Neuronal stem cell (in vitro differentiated cells): Measurements from ENCODE around the gene NPHP4.

ENCODE experiments used
- DNase-seq: peaks from one replicate; pipeline ENCODE4 v3.0.0-alpha.2; 2013; ENCODE audit warnings: low spot score
- H2AFZ ChIP-seq: one replicate; pipeline ENCODE4 v1.6.1; 2013; ENCODE audit warnings: mild to moderate bottlenecking, low read length, inconsistent platforms
- H2AK5ac ChIP-seq: 2 replicates; pipeline ENCODE4 v1.6.1; 2013; ENCODE audit warnings: low read depth, mild to moderate bottlenecking, inconsistent platforms, low read length, moderate library complexity, mixed read lengths
- H2BK120ac ChIP-seq: 2 replicates; pipeline ENCODE4 v1.6.1; 2013; ENCODE audit warnings: low read depth, mild to moderate bottlenecking, inconsistent platforms, low read length, moderate library complexity, mixed read lengths
- H2BK12ac ChIP-seq: one replicate; pipeline ENCODE4 v1.6.1; 2013; ENCODE audit warnings: low read length, inconsistent platforms
- H2BK15ac ChIP-seq: 2 replicates; pipeline ENCODE4 v1.6.1; 2013; ENCODE audit warnings: mild to moderate bottlenecking, low read length, inconsistent platforms, mixed read lengths
- H2BK5ac ChIP-seq: one replicate; pipeline ENCODE4 v1.6.1; 2013; ENCODE audit warnings: inconsistent platforms, mild to moderate bottlenecking, low read length, moderate library complexity
- H3K14ac ChIP-seq: one replicate; pipeline ENCODE4 v1.6.1; 2013; ENCODE audit warnings: low read length, inconsistent platforms
- H3K18ac ChIP-seq: 2 replicates; pipeline ENCODE4 v1.6.1; 2013; ENCODE audit warnings: low read length, inconsistent platforms
- H3K23ac ChIP-seq: 2 replicates; pipeline ENCODE4 v1.6.1; 2013; ENCODE audit warnings: low read depth, mild to moderate bottlenecking, mixed read lengths, low read length, inconsistent platforms; ENCODE audit not compliant: poor library complexity
- H3K27ac ChIP-seq: replicated peaks from 3 replicates; pipeline ENCODE4 v1.5.1; 2013; ENCODE audit warnings: low read length, inconsistent platforms
- H3K27me3 ChIP-seq, 3 experiments: 2 replicates each; pipeline ENCODE4 v1.6.1; 2013; ENCODE audit warnings: low read length in 3 of 3, mild to moderate bottlenecking in 2 of 3, inconsistent platforms in 1 of 3, low read depth in 1 of 3, mixed read lengths in 1 of 3, moderate library complexity in 1 of 3; ENCODE audit not compliant: control insufficient read depth in 3 of 3, insufficient read depth in 3 of 3
- H3K36me3 ChIP-seq, 2 donors: replicated peaks in 1 of 2; 2 replicates each; pipeline ENCODE4 v1.6.1; 2013; ENCODE audit warnings: low read length in 2 of 2; ENCODE audit not compliant: control insufficient read depth in 2 of 2, insufficient read depth in 2 of 2
- H3K4ac ChIP-seq: 2 replicates; pipeline ENCODE4 v1.6.1; 2013; ENCODE audit warnings: inconsistent platforms, mild to moderate bottlenecking, low read length, moderate library complexity
- H3K4me1 ChIP-seq, 2 donors: 1 replicate in 1 of 2; 2 replicates in 1 of 2; pipeline ENCODE4 v1.6.1; 2013; ENCODE audit warnings: low read length in 2 of 2, low read depth in 1 of 2; ENCODE audit not compliant: control insufficient read depth in 2 of 2, insufficient read depth in 1 of 2
- H3K4me2 ChIP-seq: one replicate; pipeline ENCODE4 v1.6.1; 2013; ENCODE audit warnings: mild to moderate bottlenecking, low read length, inconsistent platforms; ENCODE audit not compliant: insufficient read depth, poor library complexity, severe bottlenecking
- H3K4me3 ChIP-seq, 2 donors: 2 replicates each; pipeline ENCODE4 v1.5.1; 2013; ENCODE audit warnings: low read length in 2 of 2, mild to moderate bottlenecking in 2 of 2, inconsistent platforms in 1 of 2, moderate library complexity in 1 of 2
- H3K79me1 ChIP-seq: one replicate; pipeline ENCODE4 v1.6.1; 2013; ENCODE audit warnings: low read depth, mild to moderate bottlenecking, inconsistent platforms, low read length, moderate library complexity
- H3K9ac ChIP-seq: one replicate; pipeline ENCODE4 v1.6.1; 2013; ENCODE audit warnings: mild to moderate bottlenecking, low read depth, low read length, inconsistent platforms; ENCODE audit not compliant: poor library complexity
- H3K9me3 ChIP-seq, 2 donors: replicated peaks in 1 of 2; 2 replicates each; pipeline versions ENCODE3 to v1.6.1; 2013; ENCODE audit warnings: low read length in 2 of 2, mild to moderate bottlenecking in 2 of 2, inconsistent platforms in 1 of 2, low read depth in 1 of 2, mixed read lengths in 1 of 2, moderate library complexity in 1 of 2; ENCODE audit not compliant: control insufficient read depth in 2 of 2, insufficient read depth in 1 of 2
- H4K8ac ChIP-seq: one replicate; pipeline ENCODE4 v1.6.1; 2013; ENCODE audit warnings: low read depth, mild to moderate bottlenecking, inconsistent platforms, low read length, moderate library complexity
- H4K91ac ChIP-seq: one replicate; pipeline ENCODE4 v1.6.1; 2013; ENCODE audit warnings: low read length, low read depth, mild to moderate bottlenecking, inconsistent platforms; ENCODE audit not compliant: poor library complexity
- WGBS, 2 donors: extraction: QIAGEN DNeasy Blood & Tissue Kit; methylation state at CpG; one replicate each; pipeline ENCODE4 v1.1.7; 2013; ENCODE audit warnings: missing lambda C conversion rate in 2 of 2, mixed read lengths in 1 of 2; ENCODE audit not compliant: insufficient read length in 2 of 2, insufficient replicate concordance in 1 of 2; ENCODE audit errors: extremely low coverage in 2 of 2; 5-methylcytosine and 5-hydroxymethylcytosine counted together

NPHP4 gene

DNA sequence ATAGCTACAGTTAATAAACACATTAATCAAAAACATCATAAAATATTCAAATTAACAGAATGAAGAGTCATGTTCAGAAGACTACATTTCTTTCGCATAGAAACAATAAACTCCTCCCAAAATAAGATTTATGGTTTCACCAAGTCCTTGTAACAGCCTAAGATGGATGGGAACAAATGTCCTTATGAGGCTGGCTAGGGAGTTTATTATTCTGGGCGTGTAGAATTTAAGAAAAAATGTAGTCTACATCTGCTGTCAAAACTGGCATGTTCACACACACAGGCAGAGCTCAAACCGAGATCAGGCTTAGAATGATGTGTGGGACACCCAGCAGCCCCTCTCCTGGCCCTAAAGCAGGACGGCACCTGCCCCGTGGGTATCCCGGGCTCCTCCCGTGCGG lies 101.1 kb downstream of the NPHP4 start:
- Histone ChIP-seq H3K36me3 (peaks cover 4 to 5% of the 10 kb centered on the region in 2 donors), H4K91ac (no peak overlapping the region), H4K8ac (no peak overlapping the region), H3K27me3 (no peaks in the 10 kb centered on the region), H3K79me1 (peaks cover 3% of the 10 kb centered on the region), H2BK12ac (no peak overlapping the region), H2BK120ac (no peak overlapping the region), H3K4me3 (no peak overlapping the region), H2BK15ac (no peak overlapping the region), H3K4ac (no peak overlapping the region), H2AK5ac (no peak overlapping the region), H3K4me1 (peaks cover 11 to 12% of the 10 kb centered on the region in 2 donors), H3K9ac (no peak overlapping the region), H3K18ac (no peak overlapping the region), H3K23ac (no peak overlapping the region), H3K14ac (no peak overlapping the region), H3K4me2 (no peak overlapping the region), H2BK5ac (no peak overlapping the region), H2AFZ (no peak overlapping the region), H3K9me3 (peaks cover 0 to 5% of the 10 kb centered on the region in 2 donors), H3K27ac (no peak overlapping the region)
- WGBS, 2 donors = no CpG with 5 or more reads among the region's 8 CpGs
- no peak for DNase-seq

DNA sequence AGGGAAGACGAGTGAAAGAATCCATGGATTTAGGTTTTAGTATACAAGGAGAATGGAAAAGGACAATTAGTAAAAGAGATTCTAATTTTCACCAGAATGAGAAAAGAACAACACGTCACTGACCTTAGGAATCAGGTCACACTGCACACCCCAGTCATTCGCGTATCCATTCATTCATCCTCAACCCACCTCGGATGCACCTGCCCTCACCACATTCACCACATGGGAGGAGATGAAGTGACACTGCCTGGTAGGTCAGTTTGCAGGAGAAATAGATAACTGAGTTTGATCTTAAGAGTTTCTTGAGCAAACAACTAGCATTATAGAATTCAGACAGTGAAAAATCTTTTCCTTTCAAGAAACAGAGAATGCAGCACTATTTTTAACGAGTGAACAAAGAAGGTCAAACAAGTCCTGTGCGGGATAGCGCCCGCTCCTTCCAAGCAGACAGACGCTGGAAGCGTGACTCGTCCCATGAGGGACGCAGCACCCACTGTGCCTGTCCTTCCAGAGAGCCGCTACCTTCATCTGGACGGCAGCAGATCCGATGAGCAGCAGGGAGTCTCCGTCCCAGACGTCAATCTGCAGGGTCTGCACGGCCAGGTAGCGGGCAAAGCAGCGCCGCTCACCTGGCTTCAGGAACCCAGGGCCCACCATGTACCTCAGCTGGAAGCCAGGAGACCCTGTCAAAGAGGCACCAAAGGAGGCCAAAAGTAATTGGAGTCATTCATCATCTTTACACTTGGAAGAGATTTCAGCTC lies 101.7 kb downstream of the NPHP4 start:
- Histone ChIP-seq H3K18ac (no peak overlapping the region), H3K4me3 (no peak overlapping the region), H2BK12ac (no peak overlapping the region), H3K9ac (no peak overlapping the region), H3K14ac (peak overlapping the region; percentile 60), H3K27me3 (no peaks in the 10 kb centered on the region), H3K36me3 (peaks cover 4 to 5% of the 10 kb centered on the region in 2 donors), H4K8ac (no peak overlapping the region), H3K4me1 (peaks cover 11 to 12% of the 10 kb centered on the region in 2 donors), H3K9me3 (peaks cover 0 to 5% of the 10 kb centered on the region in 2 donors), H4K91ac (no peak overlapping the region), H2AFZ (no peak overlapping the region), H2BK5ac (no peak overlapping the region), H2AK5ac (no peak overlapping the region), H3K79me1 (peaks cover 3% of the 10 kb centered on the region), H2BK15ac (no peak overlapping the region), H2BK120ac (no peak overlapping the region), H3K23ac (no peak overlapping the region), H3K27ac (no peak overlapping the region), H3K4me2 (no peak overlapping the region), H3K4ac (no peak overlapping the region)
- DNase-seq = no peak
- WGBS, 2 donors = no CpG with 5 or more reads among the region's 22 CpGs

DNA sequence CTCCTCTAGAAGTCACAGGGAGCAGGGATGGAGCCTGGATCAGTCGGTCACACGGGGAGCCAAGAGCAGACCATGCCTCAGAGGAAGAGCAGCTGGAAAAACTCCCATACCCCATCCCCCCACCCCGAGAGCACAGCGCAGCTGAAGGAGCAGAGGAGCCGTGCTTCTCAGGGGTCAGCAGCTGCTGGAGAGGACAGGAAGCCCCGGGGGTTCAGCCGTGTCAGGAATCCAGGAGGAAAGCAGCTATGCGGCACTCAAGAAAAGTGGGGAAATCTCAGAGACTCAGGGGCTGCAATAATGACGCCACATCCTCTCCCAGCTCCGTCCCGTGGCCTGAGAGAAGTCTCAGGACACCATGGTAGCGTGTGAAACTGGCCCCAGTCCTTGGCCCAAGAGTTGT lies 102.3 kb downstream of the NPHP4 start:
- peak overlapping the region; percentile 8 for H2AK5ac ChIP-seq
- H3K14ac ChIP-seq = no peak overlapping the region
- H2BK12ac ChIP-seq = no peak overlapping the region
- no peak overlapping the region for H2AFZ ChIP-seq
- no peak overlapping the region for H2BK5ac ChIP-seq
- no peak overlapping the region for H4K91ac ChIP-seq
- H3K4me3 ChIP-seq = peak overlapping the region in 1 of 2 donors; percentile 22
- no CpG with 5 or more reads among the region's 12 CpGs for WGBS, 2 donors
- H3K4me2 ChIP-seq = no peak overlapping the region
- H3K79me1 ChIP-seq = peaks cover 3% of the 10 kb centered on the region
- no peak overlapping the region for H4K8ac ChIP-seq
- peaks cover 11 to 12% of the 10 kb centered on the region in 2 donors for H3K4me1 ChIP-seq
- H3K27ac ChIP-seq = no peak overlapping the region
- H3K9me3 ChIP-seq = peaks cover 0 to 5% of the 10 kb centered on the region in 2 donors
- H3K18ac ChIP-seq = peak overlapping the region; percentile 7
- no peaks in the 10 kb centered on the region for H3K27me3 ChIP-seq
- no peak overlapping the region for H3K9ac ChIP-seq
- H2BK15ac ChIP-seq = no peak overlapping the region
- no peak overlapping the region for H3K23ac ChIP-seq
- DNase-seq = no peak
- H2BK120ac ChIP-seq = no peak overlapping the region
- H3K4ac ChIP-seq = no peak overlapping the region
- H3K36me3 ChIP-seq = peaks cover 4 to 5% of the 10 kb centered on the region in 2 donors

DNA sequence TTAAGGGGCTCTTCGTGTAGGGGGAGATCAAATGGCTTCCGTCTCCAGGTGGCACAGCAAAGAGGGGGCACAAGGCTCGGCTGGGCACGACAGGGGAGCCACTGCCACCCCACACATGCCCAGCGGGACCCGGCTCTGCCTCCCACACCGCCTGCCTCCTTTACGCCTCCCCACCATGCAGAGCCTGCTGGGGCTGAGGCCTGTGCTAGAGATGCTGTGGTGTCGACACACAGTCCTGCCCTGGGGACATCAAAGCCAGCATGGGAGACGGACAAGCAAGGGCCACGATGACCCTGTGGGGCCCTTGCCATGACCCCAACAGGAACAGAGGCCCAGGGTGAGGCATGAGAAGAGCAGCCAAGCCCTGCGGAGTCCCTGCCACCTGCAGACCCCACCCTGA lies 102.8 kb downstream of the NPHP4 start:
- Histone ChIP-seq H3K27ac (no peak overlapping the region), H3K9me3 (peaks cover 0 to 1% of the 10 kb centered on the region in 2 donors), H2BK5ac (no peak overlapping the region), H3K4me3 (peak overlapping the region in 1 of 2 donors; percentile 22), H2BK15ac (no peak overlapping the region), H3K36me3 (peaks cover 4 to 5% of the 10 kb centered on the region in 2 donors), H3K79me1 (peaks cover 3% of the 10 kb centered on the region), H2BK120ac (no peak overlapping the region), H4K91ac (no peak overlapping the region), H2AK5ac (peak overlapping the region; percentile 8), H3K4me2 (no peak overlapping the region), H3K27me3 (no peaks in the 10 kb centered on the region), H3K14ac (no peak overlapping the region), H2AFZ (no peak overlapping the region), H2BK12ac (no peak overlapping the region), H3K4ac (no peak overlapping the region), H3K9ac (no peak overlapping the region), H3K18ac (peak overlapping the region; percentile 7), H3K4me1 (peaks cover 11 to 12% of the 10 kb centered on the region in 2 donors), H3K23ac (peak overlapping the region; percentile 75), H4K8ac (no peak overlapping the region)
- DNase-seq = no peak
- no CpG with 5 or more reads among the region's 12 CpGs for WGBS, 2 donors
